B cell (primary cell): ENCODE results near the gene STON2.

Experiments
- CTCF ChIP-seq: fragments of 200-600 bp; IDR thresholded peaks from one replicate; pipeline ENCODE4 v1.8.0; 2022; ENCODE audit warnings: antibody characterized with exemption, mild to moderate bottlenecking
- EZH2 ChIP-seq: IDR thresholded peaks from 2 replicates; pipeline ENCODE4 v1.6.1; 2012; ENCODE audit warnings: borderline replicate concordance, low read depth, mild to moderate bottlenecking, moderate library complexity, low read length; ENCODE audit not compliant: insufficient read depth, poor library complexity, severe bottlenecking

GRCh38 chr14:81246461-81247270 lies 153.5 kb downstream of the STON2 start:
- no peak for TF ChIP-seq CTCF
- TF ChIP-seq EZH2: no peak
